Osteoblast (primary cell): ENCODE data around the gene LEMD3. TPM values are rescaled to one million over a fixed set of nuclear protein-coding genes. Genes with fewer than 3 reads are reported as not detected.

ENCODE experiments used
- DNase-seq: peaks from one replicate; pipeline ENCODE4 v3.0.0; 2011; ENCODE audit warnings: low spot score, mixed read lengths; ENCODE audit not compliant: insufficient read length; ENCODE audit errors: missing footprints
- H2AFZ ChIP-seq: 2 replicates; pipeline ENCODE4 v1.6.0; 2011; ENCODE audit warnings: mild to moderate bottlenecking, low read length
- H3K27ac ChIP-seq: 2 replicates; pipeline ENCODE4 v1.5.1; 2011; ENCODE audit warnings: mild to moderate bottlenecking, low read depth, low read length, moderate library complexity
- H3K27me3 ChIP-seq: 2 replicates; pipeline ENCODE4 v1.6.0; 2012; ENCODE audit warnings: mild to moderate bottlenecking, control low read depth, inconsistent platforms, low read length, moderate library complexity; ENCODE audit not compliant: insufficient read depth
- H3K36me3 ChIP-seq: 2 replicates; pipeline ENCODE4 v1.5.1; 2011; ENCODE audit warnings: mild to moderate bottlenecking, low read length, control low read depth, moderate library complexity; ENCODE audit not compliant: insufficient read depth
- H3K4me1 ChIP-seq: 2 replicates; pipeline ENCODE4 v1.5.1; 2011; ENCODE audit warnings: mild to moderate bottlenecking, low read length, control low read depth, moderate library complexity; ENCODE audit not compliant: insufficient read depth
- H3K4me2 ChIP-seq: 2 replicates; pipeline ENCODE4 v1.6.0; 2011; ENCODE audit warnings: mild to moderate bottlenecking, low read length; ENCODE audit not compliant: insufficient read depth
- H3K4me3 ChIP-seq: fragments of 200-600 bp; sonication (generic); 3 replicates; pipeline ENCODE4 v1.5.1; 2012; ENCODE audit warnings: mild to moderate bottlenecking, low read length, inconsistent platforms; ENCODE audit not compliant: insufficient read depth
- H3K79me2 ChIP-seq: 2 replicates; pipeline ENCODE4 v1.6.0; 2012; ENCODE audit warnings: mild to moderate bottlenecking, low read length, control low read depth, inconsistent platforms; ENCODE audit not compliant: insufficient read depth
- H3K9me3 ChIP-seq: 2 replicates; pipeline ENCODE4 v1.5.1; 2011; ENCODE audit warnings: low read depth, low read length, control low read depth
- H4K20me1 ChIP-seq: 2 replicates; pipeline ENCODE4 v1.6.0; 2012; ENCODE audit warnings: mild to moderate bottlenecking, low read length, control low read depth; ENCODE audit not compliant: insufficient read depth
- total RNA-seq: library from RNA; depleted of rRNA; stranded (reverse); fragments of >200 nt; gene quantifications from 2 replicates; pipeline ENCODE4 v1.2.3, GENCODE V29; 2012
- TF ChIP-seq, protein P1 (sequence below): IDR thresholded peaks from 2 replicates; pipeline ENCODE4 v1.5.1; 2011; ENCODE audit warnings: mild to moderate bottlenecking, low read depth, low read length, moderate library complexity; ENCODE audit errors: extremely low read depth

Gene LEMD3
- total RNA-seq, 1 donor: 27.5 TPM

GRCh38 chr12:65287426-65287825 is 118.0 kb downstream of the LEMD3 start:
- Histone ChIP-seq H3K27ac (no peak overlapping the region), H3K4me3 (no peak overlapping the region), H3K9me3 (no peaks in the 10 kb centered on the region), H2AFZ (no peak overlapping the region), H3K4me1 (peaks cover 12% of the 10 kb centered on the region), H3K27me3 (no peaks in the 10 kb centered on the region), H3K36me3 (peaks cover 14% of the 10 kb centered on the region), H4K20me1 (peaks cover 46% of the 10 kb centered on the region), H3K79me2 (peaks cover 94% of the 10 kb centered on the region), H3K4me2 (no peak overlapping the region)
- TF ChIP-seq, protein P1, sequence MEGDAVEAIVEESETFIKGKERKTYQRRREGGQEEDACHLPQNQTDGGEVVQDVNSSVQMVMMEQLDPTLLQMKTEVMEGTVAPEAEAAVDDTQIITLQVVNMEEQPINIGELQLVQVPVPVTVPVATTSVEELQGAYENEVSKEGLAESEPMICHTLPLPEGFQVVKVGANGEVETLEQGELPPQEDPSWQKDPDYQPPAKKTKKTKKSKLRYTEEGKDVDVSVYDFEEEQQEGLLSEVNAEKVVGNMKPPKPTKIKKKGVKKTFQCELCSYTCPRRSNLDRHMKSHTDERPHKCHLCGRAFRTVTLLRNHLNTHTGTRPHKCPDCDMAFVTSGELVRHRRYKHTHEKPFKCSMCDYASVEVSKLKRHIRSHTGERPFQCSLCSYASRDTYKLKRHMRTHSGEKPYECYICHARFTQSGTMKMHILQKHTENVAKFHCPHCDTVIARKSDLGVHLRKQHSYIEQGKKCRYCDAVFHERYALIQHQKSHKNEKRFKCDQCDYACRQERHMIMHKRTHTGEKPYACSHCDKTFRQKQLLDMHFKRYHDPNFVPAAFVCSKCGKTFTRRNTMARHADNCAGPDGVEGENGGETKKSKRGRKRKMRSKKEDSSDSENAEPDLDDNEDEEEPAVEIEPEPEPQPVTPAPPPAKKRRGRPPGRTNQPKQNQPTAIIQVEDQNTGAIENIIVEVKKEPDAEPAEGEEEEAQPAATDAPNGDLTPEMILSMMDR: no peak
- no peak for DNase-seq

GRCh38 chr12:65292241-65292640 is 122.9 kb downstream of the LEMD3 start:
- no peaks in the 10 kb centered on the region for H3K9me3 ChIP-seq
- H3K79me2 ChIP-seq: peaks cover 94% of the 10 kb centered on the region
- no peak overlapping the region for H3K4me2 ChIP-seq
- peaks cover 46% of the 10 kb centered on the region for H4K20me1 ChIP-seq
- H3K4me1 ChIP-seq: peaks cover 6% of the 10 kb centered on the region
- H2AFZ ChIP-seq: no peak overlapping the region
- no peak for DNase-seq
- no peaks in the 10 kb centered on the region for H3K36me3 ChIP-seq
- TF ChIP-seq, protein P1: no peak
- H3K27me3 ChIP-seq: no peaks in the 10 kb centered on the region
- no peak overlapping the region for H3K4me3 ChIP-seq
- H3K27ac ChIP-seq: no peak overlapping the region

DNA sequence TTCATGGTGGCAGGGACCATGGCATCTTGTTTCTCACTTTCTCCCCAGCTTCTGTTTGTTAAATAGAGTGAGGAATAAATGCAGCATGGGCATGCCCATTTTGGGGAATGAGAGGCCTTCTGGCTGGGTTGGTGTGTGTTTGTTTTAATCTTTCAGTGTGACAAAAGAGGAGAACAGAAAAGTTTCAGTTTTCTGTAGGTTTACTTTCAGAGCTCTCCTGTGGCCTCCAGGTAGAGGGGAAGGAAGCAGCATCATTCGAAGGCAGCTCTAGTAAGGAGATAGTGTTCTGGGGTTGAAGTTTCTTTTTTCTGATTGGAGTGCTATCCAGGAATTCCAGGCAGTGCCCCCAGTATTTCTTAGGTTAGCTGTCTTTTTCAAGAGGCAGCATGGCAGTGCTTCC is 124.4 kb downstream of the LEMD3 start:
- Histone ChIP-seq H2AFZ (no peak overlapping the region), H3K79me2 (peaks cover 94% of the 10 kb centered on the region), H3K4me2 (no peak overlapping the region), H4K20me1 (peaks cover 44% of the 10 kb centered on the region), H3K4me1 (peaks cover 6% of the 10 kb centered on the region), H3K4me3 (no peak overlapping the region), H3K36me3 (no peaks in the 10 kb centered on the region), H3K9me3 (no peaks in the 10 kb centered on the region), H3K27ac (no peak overlapping the region), H3K27me3 (no peaks in the 10 kb centered on the region)
- no peak for DNase-seq
- TF ChIP-seq, protein P1: no peak

DNA sequence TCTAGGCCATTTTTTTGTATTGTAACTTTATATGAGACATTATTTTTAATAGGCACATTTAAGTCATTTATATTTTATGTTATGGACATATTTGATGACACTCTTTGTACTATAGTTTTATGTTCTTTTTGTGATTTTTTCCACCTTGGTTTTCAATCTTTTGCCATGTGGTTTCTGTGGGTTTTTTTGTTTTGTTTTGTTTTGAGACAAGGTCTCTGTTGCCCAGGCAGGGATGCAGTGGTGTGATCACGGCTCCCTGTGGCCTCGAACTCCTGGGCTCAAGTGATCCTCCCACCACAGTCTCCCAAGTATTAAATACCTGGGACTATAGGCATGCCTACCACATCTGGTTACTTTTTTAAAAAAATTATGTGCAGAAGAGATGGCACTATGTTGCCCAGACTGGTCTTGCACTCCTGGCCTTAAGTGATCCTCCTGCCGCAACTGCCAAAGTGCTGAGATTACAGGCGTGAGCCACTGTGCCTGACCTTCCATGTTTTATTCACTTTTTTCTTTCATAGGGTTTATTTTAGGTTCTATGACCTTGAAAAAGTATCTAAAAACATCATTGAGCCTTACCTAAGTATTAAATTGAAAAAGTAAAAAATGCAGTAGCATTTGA is 125.4 kb downstream of the LEMD3 start:
- no peak for DNase-seq
- no peaks in the 10 kb centered on the region for H3K36me3 ChIP-seq
- no peak overlapping the region for H3K4me3 ChIP-seq
- peaks cover 96% of the 10 kb centered on the region for H3K79me2 ChIP-seq
- H2AFZ ChIP-seq: no peak overlapping the region
- H3K4me1 ChIP-seq: peaks cover 7% of the 10 kb centered on the region
- no peaks in the 10 kb centered on the region for H3K27me3 ChIP-seq
- H3K4me2 ChIP-seq: no peak overlapping the region
- H3K9me3 ChIP-seq: no peaks in the 10 kb centered on the region
- H4K20me1 ChIP-seq: peaks cover 47% of the 10 kb centered on the region
- TF ChIP-seq, protein P1: no peak
- no peak overlapping the region for H3K27ac ChIP-seq
